ENCODE measurements around the gene OR51M1. TPM values are rescaled to one million over a fixed set of nuclear protein-coding genes. Genes with fewer than 3 reads are reported as not detected.
A peak's percentile ranks its signal among the peaks of the same experiment; 100 is the strongest.
"Not testable (repeated sequence)": the region's sequence is repeated elsewhere in the genome, so short reads cannot be mapped to it uniquely, and the experiment has no call there.

OR51M1 gene, protein sequence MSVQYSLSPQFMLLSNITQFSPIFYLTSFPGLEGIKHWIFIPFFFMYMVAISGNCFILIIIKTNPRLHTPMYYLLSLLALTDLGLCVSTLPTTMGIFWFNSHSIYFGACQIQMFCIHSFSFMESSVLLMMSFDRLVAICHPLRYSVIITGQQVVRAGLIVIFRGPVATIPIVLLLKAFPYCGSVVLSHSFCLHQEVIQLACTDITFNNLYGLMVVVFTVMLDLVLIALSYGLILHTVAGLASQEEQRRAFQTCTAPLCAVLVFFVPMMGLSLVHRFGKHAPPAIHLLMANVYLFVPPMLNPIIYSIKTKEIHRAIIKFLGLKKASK
- not detected for polyA plus RNA-seq (2013, experiment 1 of 2; ENCODE audit: insufficient read length)
- polyA plus RNA-seq (2013, experiment 2 of 2; ENCODE audit: insufficient read length), result not detected

DNA sequence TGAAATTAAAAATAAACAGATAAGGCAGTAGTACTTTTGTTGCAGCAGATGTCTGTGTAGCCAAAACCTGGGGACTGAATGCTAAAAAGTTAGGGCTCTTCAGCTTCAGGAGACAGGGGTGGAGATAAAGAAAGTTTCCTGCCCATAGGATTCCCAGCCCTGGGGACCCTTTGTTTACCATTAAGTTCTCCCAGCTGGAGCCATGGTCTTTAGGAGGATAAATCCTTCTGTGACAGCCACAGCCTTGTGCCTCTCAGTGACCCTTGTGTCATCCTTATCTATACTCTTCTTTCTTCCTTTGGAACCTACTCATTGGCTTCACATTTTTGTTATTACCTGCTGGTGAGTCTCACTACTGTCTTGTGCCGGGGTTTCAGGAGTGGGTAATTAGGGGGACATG, at the start of gene OR51M1:
Gene OR51M1 (plus strand): TSS at position 237 of the 400 bp plus-strand sequence. CDS start 5,587 bp downstream, outside the sequence.
- DNase-seq, result no peak

DNA sequence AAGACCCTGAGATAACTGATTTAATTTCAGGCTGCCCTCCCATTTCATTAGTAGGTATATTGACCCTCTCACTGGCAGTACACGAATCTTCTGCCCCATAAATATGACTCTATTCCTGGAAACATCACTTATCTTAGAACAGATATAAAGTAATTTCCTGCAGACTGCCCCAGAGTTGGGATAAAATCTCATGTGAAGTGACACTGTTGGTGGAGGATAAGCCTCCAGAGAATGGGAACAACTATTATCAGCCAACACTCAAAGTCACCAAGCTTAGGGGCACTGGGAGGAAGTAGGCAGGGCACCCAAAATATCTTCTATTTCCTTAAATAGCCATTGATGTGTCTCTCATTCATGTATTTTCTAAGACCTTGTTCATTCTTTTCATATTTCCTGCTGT, 48.4 kb upstream of the OR51M1 start:
- no peak for DNase-seq

DNA sequence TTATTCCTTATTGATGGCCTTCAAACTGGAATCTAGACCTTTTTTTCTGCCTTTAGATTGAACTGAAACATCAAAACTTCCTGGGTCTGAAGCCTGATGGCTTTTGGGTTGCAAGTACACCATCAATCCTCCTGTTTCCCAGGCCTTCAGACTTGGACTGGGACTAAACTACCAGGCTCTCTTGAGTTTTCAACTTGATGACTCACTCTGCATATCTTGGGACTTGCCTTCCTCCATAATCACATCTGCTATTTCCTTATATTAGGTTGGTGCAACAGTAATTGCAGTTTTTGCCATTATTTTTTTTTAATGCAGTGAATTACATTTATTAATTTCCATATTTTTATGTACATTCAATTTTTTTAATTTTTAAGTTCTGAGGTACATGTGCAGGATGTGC, 47.3 kb upstream of the OR51M1 start:
- DNase-seq, result peak; percentile 30

GRCh38 chr11:5337253-5337652, 46.4 kb upstream of the OR51M1 start:
- not testable (repeated sequence) for DNase-seq

GRCh38 chr11:5339771-5340322, 43.8 kb upstream of the OR51M1 start:
- no peak for DNase-seq

- DNase-seq, result no peak
These were observed 39.9 kb upstream of the OR51M1 start, which contains the start of gene OR51B5 for GRCh38 chr11:5343474-5344335. Gene OR51B5, minus strand, starts transcription at chr11:5343524. Its CDS starts 0 bp downstream, at chr11:5343524.

DNA sequence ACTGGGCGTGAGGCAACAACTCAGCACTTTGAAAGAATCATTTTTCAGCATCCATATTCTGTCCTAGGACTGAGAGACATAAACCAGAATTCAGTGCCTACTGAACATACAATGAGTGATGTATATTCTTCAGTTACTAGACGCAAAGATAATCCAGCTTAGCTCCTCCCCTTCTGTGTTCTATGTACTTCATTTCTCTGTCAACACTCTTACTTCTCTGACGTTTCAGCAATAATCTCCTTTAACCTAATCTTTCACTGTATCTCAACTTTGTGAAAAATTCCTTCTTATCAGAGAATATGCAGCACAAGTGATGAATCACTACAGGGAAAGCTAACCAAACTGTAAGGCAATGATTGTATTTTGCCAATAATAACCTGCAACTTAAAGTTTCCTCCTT, 37.8 kb upstream of the OR51M1 start:
- no peak for DNase-seq

- DNase-seq, result no peak
These were observed 34.9 kb upstream of the OR51M1 start for GRCh38 chr11:5348551-5349194.

GRCh38 chr11:5349550-5349949, 34.1 kb upstream of the OR51M1 start:
- DNase-seq, result no peak

- DNase-seq, result no peak
These were observed 32.4 kb upstream of the OR51M1 start, which contains the start of gene OR51B6 for GRCh38 chr11:5351208-5351607. Gene OR51B6, plus strand, starts transcription at chr11:5351508. Its CDS starts 0 bp downstream, at chr11:5351508.

GRCh38 chr11:5356031-5356430, 27.6 kb upstream of the OR51M1 start:
- DNase-seq, result not testable (repeated sequence)

DNA sequence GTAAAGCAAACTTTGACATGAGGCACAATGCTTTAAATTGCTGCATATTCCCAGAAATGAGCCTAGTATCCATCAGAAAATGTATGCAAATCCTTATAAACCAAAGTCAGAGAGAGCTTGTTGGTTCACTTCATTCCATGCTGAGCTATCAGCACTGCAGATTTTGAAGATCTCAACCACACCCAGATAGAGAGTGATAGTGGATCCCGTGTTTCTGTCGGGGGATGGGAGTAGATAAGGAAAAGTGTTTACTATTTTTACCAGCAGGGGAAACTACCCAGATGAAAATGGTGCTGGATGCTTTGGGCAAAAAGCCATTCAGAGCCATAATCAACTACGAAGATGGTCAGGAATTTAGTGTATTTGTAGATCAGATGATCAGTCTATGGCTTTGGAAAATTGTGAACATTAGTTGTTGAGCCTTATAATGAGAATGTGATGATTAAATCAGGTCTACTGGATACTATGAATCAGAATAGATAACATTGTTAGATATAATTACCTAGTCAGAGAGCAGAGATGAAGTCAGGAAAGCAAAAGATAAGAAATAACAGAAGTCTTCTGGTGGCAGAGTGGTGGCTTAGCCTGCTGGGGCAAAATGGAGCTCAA, 21.5 kb upstream of the OR51M1 start:
- DNase-seq, result no peak

DNA sequence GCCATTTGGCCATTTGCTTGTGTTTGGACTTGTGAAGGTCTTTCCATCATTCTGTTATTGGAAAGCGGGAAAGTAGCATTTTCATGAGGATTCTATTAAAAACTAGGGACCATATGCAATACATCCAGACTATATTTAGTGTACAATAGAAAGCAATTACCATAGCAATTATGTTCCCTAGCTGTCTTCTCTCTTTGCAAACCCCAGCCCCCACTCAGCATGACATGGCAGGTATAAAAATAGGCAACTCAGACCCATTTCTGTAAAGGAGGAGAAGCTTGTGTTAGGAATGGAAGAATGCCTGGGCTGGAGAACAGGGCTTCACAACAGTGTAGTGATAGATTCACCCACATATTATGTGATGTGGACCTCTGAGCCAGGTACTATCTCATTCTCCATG, 19.9 kb upstream of the OR51M1 start:
- DNase-seq, result no peak

DNA sequence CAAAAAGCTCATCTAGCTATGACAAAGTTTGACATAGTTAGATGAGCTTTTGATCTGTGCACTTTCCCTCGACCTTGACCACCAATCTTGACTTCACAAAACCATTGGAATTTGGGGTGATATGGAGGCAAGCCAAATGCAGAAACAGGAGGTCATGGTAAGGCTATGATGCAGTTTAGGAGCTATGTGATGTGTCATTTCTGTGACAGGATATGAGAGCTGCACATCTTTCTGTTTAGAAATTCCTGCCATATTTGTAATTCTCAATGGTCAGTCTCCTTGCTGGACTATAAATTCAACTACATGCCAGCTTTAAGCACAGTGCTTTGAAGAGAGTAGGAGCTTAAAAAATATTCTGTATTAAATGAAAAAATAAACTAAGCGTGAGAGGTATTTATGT, 19.4 kb upstream of the OR51M1 start:
- peak; percentile 90 for DNase-seq

GRCh38 chr11:5366365-5366764, 17.2 kb upstream of the OR51M1 start:
- not testable (repeated sequence) for DNase-seq

- DNase-seq, result peak; percentile 79
These were observed 16.8 kb upstream of the OR51M1 start for GRCh38 chr11:5366856-5367255.

DNA sequence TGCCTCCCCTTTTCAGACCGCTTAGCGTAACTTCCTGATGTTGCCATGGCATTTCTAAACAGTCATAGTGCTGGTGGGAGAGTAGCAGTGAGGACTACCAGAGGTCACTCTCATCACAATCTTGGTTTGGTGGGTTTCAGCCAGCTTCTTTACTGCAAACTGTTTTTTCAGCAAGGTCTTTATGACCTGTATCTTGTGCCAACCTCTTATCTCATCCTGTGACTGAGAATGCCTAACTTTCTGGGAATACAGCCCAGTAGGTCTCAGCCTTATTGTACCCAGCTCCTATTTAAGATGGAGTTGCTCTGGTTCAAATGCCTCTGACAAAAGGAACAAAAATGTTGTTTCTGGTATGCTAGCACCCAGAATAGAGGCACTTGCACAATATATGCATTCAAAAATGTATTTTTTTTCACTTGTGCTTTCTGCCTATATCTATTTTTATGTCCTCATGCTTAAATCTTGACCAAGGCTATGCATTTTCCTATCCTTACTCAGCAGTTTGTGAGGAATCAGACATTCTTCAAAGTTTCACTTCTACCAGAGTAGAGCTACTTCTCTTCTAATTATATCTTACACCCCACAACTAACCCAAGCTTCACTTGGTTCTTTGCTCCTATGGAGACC, 16.1 kb upstream of the OR51M1 start:
- peak; percentile 79 for DNase-seq

DNA sequence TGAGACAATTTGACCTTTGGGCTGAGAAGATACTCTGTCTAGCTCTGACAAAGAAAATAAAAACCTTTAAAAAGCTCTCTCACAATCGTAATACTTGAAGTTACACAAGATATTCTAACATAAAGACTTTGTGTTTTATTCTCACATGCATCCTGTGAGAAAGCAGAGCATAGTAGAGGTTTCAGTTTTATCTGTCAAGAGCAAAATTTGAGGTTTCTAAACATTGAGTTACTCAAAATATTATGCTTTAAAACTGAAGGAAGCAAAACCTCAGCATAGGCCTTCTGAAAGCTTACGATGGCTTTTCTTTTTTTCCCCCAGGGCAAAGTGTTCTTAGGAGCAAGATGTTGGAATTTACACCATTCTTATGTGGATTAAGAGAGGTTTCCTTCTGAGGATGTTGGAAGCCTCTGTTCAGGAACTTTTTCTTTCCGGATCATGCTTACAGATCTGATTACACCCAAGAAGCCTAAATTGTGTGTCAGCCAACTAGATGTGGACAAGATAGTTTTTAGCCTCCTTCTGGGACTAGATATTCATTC, 15.0 kb upstream of the OR51M1 start:
- no peak for DNase-seq

DNA sequence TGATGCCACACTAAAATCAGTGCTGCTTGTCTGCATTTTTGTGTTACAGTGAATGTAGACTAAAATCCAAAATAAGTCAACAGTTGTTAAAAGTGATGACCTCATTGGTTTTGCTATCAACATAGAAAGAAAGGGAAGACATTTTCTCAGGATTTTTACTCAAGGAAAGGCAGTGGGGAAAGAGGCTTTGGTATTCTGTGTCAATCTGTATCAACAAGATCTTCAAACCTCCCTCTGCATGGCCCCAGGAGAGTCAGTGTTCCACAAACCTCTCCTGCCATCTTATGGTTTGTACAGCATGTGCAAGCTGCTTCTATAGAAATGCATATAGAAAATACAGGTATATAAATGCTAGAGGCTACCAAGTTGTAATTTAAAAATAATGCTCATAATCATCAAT, 13.8 kb upstream of the OR51M1 start:
- DNase-seq, result peak; percentile 60

DNA sequence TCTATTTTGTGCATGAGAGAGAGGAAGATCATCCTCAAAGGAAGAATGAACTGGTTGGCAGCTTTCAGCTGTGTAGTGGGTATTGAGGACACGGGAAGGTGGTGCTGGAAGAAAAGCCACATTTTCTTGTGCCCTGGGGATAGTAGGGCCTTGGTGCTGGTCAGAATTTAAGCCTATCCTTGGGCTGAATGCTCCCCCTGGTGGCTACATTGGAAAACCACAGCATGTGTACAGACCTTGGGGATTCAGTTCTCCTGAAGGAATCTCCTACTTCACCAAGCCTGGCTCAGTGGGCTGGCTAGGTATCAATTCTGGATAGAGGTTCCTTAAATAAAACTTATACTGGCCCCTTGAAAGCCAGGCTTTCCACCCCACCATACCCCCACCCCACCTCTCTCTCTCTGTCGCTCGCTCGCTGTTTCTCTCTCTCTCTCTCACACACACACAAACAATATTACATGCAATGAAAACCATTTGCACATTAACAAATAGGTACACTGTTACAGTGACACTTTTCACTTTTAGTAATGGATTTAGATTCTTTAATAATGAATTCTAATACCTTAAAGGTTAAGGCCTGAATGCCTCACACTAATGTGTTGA, 2.8 kb upstream of the OR51M1 start:
- peak; percentile 63 for DNase-seq

- no peak for DNase-seq
These were observed 723 bp downstream of the OR51M1 start for GRCh38 chr11:5384335-5384734.
